ENCODE results near the gene BCL2L12.

GRCh38 chr19:49705919-49706318 lies 40.2 kb downstream of the BCL2L12 start:
- no peak for TF ChIP-seq EZH2phosphoT487 (IDR thresholded peaks at IDR 0.05; ENCODE audit: low read length)
- TF ChIP-seq CTCF (IDR thresholded peaks at IDR 0.05; ENCODE audit: low read length): no peak
- no peak for TF ChIP-seq EZH2 (optimal IDR thresholded peaks at IDR 0.05; ENCODE audit: low read depth, low read length)

Measured in MM.1S (cell line).